CD4-positive, alpha-beta T cell (primary cell): ENCODE results near the gene ADGRG1. TPM values are rescaled to one million over a fixed set of nuclear protein-coding genes. Genes with fewer than 3 reads are reported as not detected.

Experiments
- ATAC-seq: fragments of 200-7000 bp; cut with Tn5 transposase; one replicate; pipeline ENCODE4 v1.10.0; 2022; ENCODE audit warnings: mild to moderate bottlenecking; ENCODE audit not compliant: poor library complexity
- CTCF ChIA-PET: fragments of 350-600 bp; sonication (Branson Sonifier 250); formaldehyde crosslinking; loops from one replicate; lab custom pipeline; 2021; ENCODE audit warnings: antibody characterized with exemption, inconsistent platforms; lab: Charles Lee
- POLR2A ChIA-PET: fragments of 350-600 bp; sonication (Branson Sonifier 250); formaldehyde crosslinking; loops from one replicate; lab custom pipeline; 2021; ENCODE audit warnings: antibody characterized with exemption, inconsistent platforms; lab: Charles Lee
- DNase-seq, 14 experiments: peaks; one replicate each; pipeline ENCODE4 v3.0.0-alpha.2; 2013 to 2020; ENCODE audit warnings: mixed read lengths in 2 of 14
- H3K27ac ChIP-seq, 2 donors: one replicate each; pipeline versions ENCODE4 v1.5.1 to v1.7.0; 2013; ENCODE audit warnings: low read length in 2 of 2, low read depth in 1 of 2, mild to moderate bottlenecking in 1 of 2
- H3K27me3 ChIP-seq, 2 experiments: 1 replicate in 1 of 2; 2 replicates in 1 of 2; pipeline versions ENCODE4 v1.6.1 to v1.7.0; 2013; ENCODE audit warnings: low read length in 2 of 2, control low read depth in 1 of 2, mild to moderate bottlenecking in 1 of 2, moderate library complexity in 1 of 2; ENCODE audit not compliant: insufficient read depth in 2 of 2, control insufficient read depth in 1 of 2
- H3K36me3 ChIP-seq: one replicate; pipeline ENCODE4 v1.6.1; 2013; ENCODE audit warnings: low read length, control low read depth; ENCODE audit not compliant: insufficient read depth
- H3K4me1 ChIP-seq: one replicate; pipeline ENCODE4 v1.6.1; 2013; ENCODE audit warnings: low read length, control low read depth; ENCODE audit not compliant: insufficient read depth
- H3K4me3 ChIP-seq: one replicate; pipeline ENCODE4 v1.5.1; 2013; ENCODE audit warnings: mild to moderate bottlenecking, low read length, moderate library complexity
- H3K9me3 ChIP-seq, 2 experiments: 1 replicate in 1 of 2; 2 replicates in 1 of 2; pipeline versions ENCODE4 v1.6.1 to v1.7.0; 2013; ENCODE audit warnings: low read length in 2 of 2, mild to moderate bottlenecking in 2 of 2, control low read depth in 1 of 2, moderate library complexity in 1 of 2; ENCODE audit not compliant: control insufficient read depth in 1 of 2, insufficient read depth in 1 of 2
- H3K27ac Mint-ChIP-seq: one replicate; pipeline ENCODE4 v1.8.0; 2020; ENCODE audit warnings: mixed read lengths
- H3K27me3 Mint-ChIP-seq: one replicate; pipeline ENCODE4 v1.8.0; 2021; ENCODE audit warnings: mixed read lengths
- H3K36me3 Mint-ChIP-seq: one replicate; pipeline ENCODE4 v1.8.0; 2021; ENCODE audit warnings: low read depth, mixed read lengths
- H3K4me1 Mint-ChIP-seq: one replicate; pipeline ENCODE4 v1.8.0; 2021; ENCODE audit warnings: low read depth, mixed read lengths
- H3K4me3 Mint-ChIP-seq: one replicate; pipeline ENCODE4 v1.8.0; 2020; ENCODE audit warnings: mild to moderate bottlenecking, mixed read lengths
- H3K9me3 Mint-ChIP-seq: one replicate; pipeline ENCODE4 v1.8.0; 2020; ENCODE audit warnings: mixed read lengths
- intact Hi-C, 2 experiments: fragments of 100-400 bp; cut with DNase I in 1 of 2; cut with micrococcal nuclease in 1 of 2; formaldehyde crosslinking; loops; one replicate each; pipeline versions ENCODE4 v1.15.1 to v1.9.0; 2023 to 2025; cut with DNase I, micrococcal nuclease
- total RNA-seq, 174 experiments: library from RNA in 2 of 174; stranded (reverse) in 2 of 174; gene quantifications; one replicate each; pipeline ENCODE4 v1.2.3 and lab custom pipeline; 2021 to 2026
- TF ChIP-seq, protein P1 (sequence below): fragments of 200-600 bp; IDR thresholded peaks from one replicate; pipeline ENCODE4 v1.8.0; 2022; ENCODE audit warnings: antibody characterized with exemption, mild to moderate bottlenecking

Gene ADGRG1
- total RNA-seq, 2 experiments from 2014 or later: 1.8 to 2.3 TPM

DNA sequence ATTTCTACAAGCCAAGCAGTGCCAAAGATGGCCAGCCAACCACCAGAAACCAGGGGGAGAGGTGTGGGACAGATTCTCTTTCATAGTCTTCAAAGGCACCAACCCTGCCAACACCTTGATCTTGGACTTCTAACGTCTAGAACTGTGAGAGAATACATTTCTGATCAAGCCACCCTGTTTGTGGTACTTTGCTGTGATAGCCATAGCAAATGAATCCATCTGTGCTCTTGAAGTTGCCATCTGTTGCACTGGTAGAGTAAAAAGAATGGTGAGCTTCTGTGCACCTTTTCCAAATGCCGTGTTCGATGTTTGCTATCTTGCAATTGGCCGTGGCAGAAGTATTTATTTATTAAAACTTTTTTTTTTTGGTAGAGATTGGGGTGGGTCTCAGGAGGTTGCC is 16.7 kb upstream of the ADGRG1 start:
- Mint-ChIP-seq H3K27ac (no peak overlapping the region), H3K4me1 (peaks cover 16% of the 10 kb centered on the region), H3K27me3 (no peaks in the 10 kb centered on the region), H3K9me3 (no peaks in the 10 kb centered on the region), H3K4me3 (no peak overlapping the region), H3K36me3 (no peaks in the 10 kb centered on the region)
- H3K27me3 ChIP-seq: no peaks in the 10 kb centered on the region
- no peak overlapping the region for H3K27ac ChIP-seq
- CTCF ChIA-PET: no interaction called here
- ATAC-seq (no peak), DNase-seq (no peak)
- intact Hi-C loops: no loop called here
- H3K4me1 ChIP-seq: peaks cover 26% of the 10 kb centered on the region
- POLR2A ChIA-PET: no interaction called here
- H3K36me3 ChIP-seq: no peaks in the 10 kb centered on the region
- no peak overlapping the region for H3K4me3 ChIP-seq
- TF ChIP-seq, protein P1, sequence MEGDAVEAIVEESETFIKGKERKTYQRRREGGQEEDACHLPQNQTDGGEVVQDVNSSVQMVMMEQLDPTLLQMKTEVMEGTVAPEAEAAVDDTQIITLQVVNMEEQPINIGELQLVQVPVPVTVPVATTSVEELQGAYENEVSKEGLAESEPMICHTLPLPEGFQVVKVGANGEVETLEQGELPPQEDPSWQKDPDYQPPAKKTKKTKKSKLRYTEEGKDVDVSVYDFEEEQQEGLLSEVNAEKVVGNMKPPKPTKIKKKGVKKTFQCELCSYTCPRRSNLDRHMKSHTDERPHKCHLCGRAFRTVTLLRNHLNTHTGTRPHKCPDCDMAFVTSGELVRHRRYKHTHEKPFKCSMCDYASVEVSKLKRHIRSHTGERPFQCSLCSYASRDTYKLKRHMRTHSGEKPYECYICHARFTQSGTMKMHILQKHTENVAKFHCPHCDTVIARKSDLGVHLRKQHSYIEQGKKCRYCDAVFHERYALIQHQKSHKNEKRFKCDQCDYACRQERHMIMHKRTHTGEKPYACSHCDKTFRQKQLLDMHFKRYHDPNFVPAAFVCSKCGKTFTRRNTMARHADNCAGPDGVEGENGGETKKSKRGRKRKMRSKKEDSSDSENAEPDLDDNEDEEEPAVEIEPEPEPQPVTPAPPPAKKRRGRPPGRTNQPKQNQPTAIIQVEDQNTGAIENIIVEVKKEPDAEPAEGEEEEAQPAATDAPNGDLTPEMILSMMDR: no peak
- H3K9me3 ChIP-seq: no peaks in the 10 kb centered on the region

DNA sequence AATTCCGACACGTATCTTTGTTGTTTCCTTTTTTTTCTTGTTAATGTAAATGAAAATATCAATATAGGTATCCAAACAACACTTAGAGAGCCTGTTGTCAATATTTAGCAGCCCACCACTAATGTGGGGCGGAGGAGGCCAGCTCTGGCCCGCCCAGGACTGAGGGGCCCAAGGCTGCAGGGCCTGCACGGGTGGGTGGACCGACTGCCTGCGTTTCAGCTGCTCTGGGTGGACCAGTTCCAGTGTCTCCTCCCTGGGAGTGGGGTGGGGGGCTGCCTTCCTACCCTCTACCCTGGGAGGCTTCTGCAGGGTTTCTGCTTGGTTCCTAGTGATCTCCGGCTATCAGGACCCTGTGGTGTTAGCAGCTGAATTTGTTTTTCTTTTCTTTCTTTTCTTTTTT is 15.9 kb upstream of the ADGRG1 start:
- Mint-ChIP-seq H3K27me3 (no peaks in the 10 kb centered on the region), H3K36me3 (no peaks in the 10 kb centered on the region), H3K4me1 (peaks cover 16% of the 10 kb centered on the region), H3K4me3 (no peak overlapping the region), H3K9me3 (no peaks in the 10 kb centered on the region), H3K27ac (no peak overlapping the region)
- peaks cover 26% of the 10 kb centered on the region for H3K4me1 ChIP-seq
- no peak overlapping the region for H3K4me3 ChIP-seq
- intact Hi-C loops: no loop called here
- no peak overlapping the region for H3K27ac ChIP-seq
- ChIA-PET POLR2A (no interaction called here), CTCF (no interaction called here)
- no peak for ATAC-seq
- no peak for DNase-seq
- TF ChIP-seq, protein P1: no peak
- no peaks in the 10 kb centered on the region for H3K36me3 ChIP-seq
- no peaks in the 10 kb centered on the region for H3K27me3 ChIP-seq
- H3K9me3 ChIP-seq: no peaks in the 10 kb centered on the region

DNA sequence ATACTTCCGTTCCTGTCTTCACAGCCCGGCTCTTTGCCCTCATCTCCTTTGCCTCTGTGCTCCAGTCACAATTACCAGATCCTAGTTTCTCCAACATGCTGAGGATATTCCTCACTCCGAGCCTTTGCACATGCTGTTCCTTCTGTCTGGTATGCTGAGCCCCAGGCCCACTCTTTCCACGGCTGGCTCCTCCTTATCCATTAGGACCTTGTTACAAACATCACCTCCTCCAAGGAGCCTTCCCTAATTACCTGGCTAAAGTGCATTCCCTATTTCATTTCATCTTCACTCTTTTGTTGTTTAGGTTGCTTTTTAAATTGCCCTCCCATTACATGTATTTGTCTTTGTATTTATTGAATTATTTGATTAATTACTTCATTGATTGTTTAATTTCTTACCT is 14.9 kb upstream of the ADGRG1 start:
- Histone ChIP-seq H3K27me3 (no peaks in the 10 kb centered on the region), H3K4me1 (peaks cover 26% of the 10 kb centered on the region), H3K9me3 (no peaks in the 10 kb centered on the region), H3K36me3 (no peaks in the 10 kb centered on the region), H3K4me3 (no peak overlapping the region), H3K27ac (no peak overlapping the region)
- ChIA-PET POLR2A (no interaction called here), CTCF (no interaction called here)
- intact Hi-C loops: no loop called here
- no peaks in the 10 kb centered on the region for H3K9me3 Mint-ChIP-seq
- H3K27me3 Mint-ChIP-seq: no peaks in the 10 kb centered on the region
- H3K27ac Mint-ChIP-seq: no peak overlapping the region
- peaks cover 15% of the 10 kb centered on the region for H3K4me1 Mint-ChIP-seq
- TF ChIP-seq, protein P1: no peak
- no peak for ATAC-seq
- H3K4me3 Mint-ChIP-seq: no peak overlapping the region
- no peak for DNase-seq
- no peaks in the 10 kb centered on the region for H3K36me3 Mint-ChIP-seq
